ENCODE data around the gene APLF. TPM values are rescaled to one million over a fixed set of nuclear protein-coding genes. Genes with fewer than 3 reads are reported as not detected.

APLF gene
- total RNA-seq, 1 donor, result 10.5 TPM

DNA sequence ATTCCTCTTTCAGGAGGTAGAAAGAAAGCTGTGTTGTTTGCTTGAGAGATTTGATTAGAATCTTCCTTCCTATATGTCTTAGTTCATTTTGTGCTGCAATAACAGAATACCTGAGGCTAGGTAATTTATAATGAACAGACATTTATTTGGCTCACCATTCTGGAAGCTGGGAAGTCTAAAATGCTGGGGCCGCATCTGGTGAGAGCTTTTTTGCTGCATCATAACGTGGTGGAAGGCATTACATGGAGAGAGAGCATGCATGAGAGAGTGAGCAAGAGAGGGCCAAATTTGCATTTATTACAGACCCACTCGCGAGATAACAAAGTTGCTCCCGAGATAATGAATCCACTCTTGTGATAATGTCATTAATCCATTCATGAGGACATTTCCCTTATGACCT is 34.4 kb downstream of the APLF start:
- Histone ChIP-seq H3K4me2 (ENCODE audit: insufficient read depth, low read length) (no peak overlapping the region), H3K36me3 (ENCODE audit: insufficient read depth, low read length) (no peaks in the 10 kb centered on the region), H2AFZ (ENCODE audit: low read length) (no peak overlapping the region), H4K20me1 (ENCODE audit: insufficient read depth, low read length) (no peaks in the 10 kb centered on the region), H3K4me1 (ENCODE audit: insufficient read depth, low read length) (no peaks in the 10 kb centered on the region), H3K27ac (ENCODE audit: low read depth, low read length) (no peak overlapping the region), H3K79me2 (ENCODE audit: insufficient read depth, low read length) (no peaks in the 10 kb centered on the region), H3K4me3 (ENCODE audit: insufficient read depth, low read length) (no peak overlapping the region), H3K9me3 (ENCODE audit: low read depth, low read length) (no peaks in the 10 kb centered on the region), H3K27me3 (ENCODE audit: insufficient read depth, low read length) (no peaks in the 10 kb centered on the region)
- TF ChIP-seq, protein P1, sequence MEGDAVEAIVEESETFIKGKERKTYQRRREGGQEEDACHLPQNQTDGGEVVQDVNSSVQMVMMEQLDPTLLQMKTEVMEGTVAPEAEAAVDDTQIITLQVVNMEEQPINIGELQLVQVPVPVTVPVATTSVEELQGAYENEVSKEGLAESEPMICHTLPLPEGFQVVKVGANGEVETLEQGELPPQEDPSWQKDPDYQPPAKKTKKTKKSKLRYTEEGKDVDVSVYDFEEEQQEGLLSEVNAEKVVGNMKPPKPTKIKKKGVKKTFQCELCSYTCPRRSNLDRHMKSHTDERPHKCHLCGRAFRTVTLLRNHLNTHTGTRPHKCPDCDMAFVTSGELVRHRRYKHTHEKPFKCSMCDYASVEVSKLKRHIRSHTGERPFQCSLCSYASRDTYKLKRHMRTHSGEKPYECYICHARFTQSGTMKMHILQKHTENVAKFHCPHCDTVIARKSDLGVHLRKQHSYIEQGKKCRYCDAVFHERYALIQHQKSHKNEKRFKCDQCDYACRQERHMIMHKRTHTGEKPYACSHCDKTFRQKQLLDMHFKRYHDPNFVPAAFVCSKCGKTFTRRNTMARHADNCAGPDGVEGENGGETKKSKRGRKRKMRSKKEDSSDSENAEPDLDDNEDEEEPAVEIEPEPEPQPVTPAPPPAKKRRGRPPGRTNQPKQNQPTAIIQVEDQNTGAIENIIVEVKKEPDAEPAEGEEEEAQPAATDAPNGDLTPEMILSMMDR (IDR thresholded peaks at IDR 0.05; ENCODE audit: extremely low read depth, low read depth, low read length), result no peak
- DNase-seq (ENCODE audit: insufficient read length, low spot score, missing footprints), result no peak

DNA sequence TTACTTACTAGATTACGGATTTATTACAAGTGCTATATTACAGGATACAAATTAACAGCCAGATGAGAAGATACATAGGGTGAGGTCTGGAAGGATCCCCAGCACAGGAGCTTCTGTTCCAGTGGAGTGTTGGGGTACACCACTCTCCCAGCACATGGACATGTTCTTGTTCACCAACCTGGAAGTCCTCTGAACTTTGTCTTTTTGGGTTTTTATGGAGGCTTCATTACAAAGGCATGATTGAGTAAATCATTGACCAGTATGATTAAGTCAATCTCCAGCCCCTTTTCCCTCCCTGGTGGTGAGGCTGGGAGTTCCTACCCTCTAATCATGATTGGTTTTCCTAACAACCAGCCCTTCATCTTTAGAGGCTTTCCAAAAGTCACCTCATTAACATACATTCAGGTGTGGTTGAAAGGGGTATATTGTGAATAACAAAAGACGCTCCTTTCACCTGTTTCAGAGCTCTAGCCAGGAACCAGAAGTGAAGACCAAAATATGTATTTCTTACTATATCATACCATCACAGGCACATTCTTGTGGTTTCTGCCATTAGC is 38.3 kb downstream of the APLF start:
- no peaks in the 10 kb centered on the region for H4K20me1 ChIP-seq (ENCODE audit: insufficient read depth, low read length)
- TF ChIP-seq, protein P1 (IDR thresholded peaks at IDR 0.05; ENCODE audit: extremely low read depth, low read depth, low read length), result no peak
- H3K4me1 ChIP-seq (ENCODE audit: insufficient read depth, low read length), result no peaks in the 10 kb centered on the region
- no peak for DNase-seq (ENCODE audit: insufficient read length, low spot score, missing footprints)
- no peaks in the 10 kb centered on the region for H3K79me2 ChIP-seq (ENCODE audit: insufficient read depth, low read length)
- H3K27me3 ChIP-seq (ENCODE audit: insufficient read depth, low read length), result no peaks in the 10 kb centered on the region
- no peaks in the 10 kb centered on the region for H3K9me3 ChIP-seq (ENCODE audit: low read depth, low read length)
- H3K4me2 ChIP-seq (ENCODE audit: insufficient read depth, low read length), result no peak overlapping the region
- H2AFZ ChIP-seq (ENCODE audit: low read length), result no peak overlapping the region
- no peak overlapping the region for H3K27ac ChIP-seq (ENCODE audit: low read depth, low read length)
- no peak overlapping the region for H3K4me3 ChIP-seq (ENCODE audit: insufficient read depth, low read length)
- H3K36me3 ChIP-seq (ENCODE audit: insufficient read depth, low read length), result no peaks in the 10 kb centered on the region

DNA sequence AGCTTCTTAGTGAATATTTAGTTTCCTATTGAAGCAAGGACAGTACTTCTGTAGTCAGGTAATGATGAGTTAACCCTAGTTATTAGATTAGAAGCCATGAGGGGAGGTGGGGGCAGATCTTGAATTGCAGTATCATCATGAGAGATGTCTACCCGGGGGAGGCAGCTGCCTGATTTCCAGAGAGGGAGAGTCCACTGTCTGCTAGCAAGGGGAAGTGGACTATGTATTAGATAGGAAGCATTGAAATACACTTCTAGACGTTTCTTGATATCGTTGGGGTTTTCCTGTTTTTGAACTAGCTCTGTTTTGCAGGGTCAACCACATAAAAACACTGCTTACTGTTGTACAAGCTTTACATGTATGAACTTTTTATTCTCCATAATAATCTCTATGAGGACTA is 38.8 kb downstream of the APLF start:
- H3K27ac ChIP-seq (ENCODE audit: low read depth, low read length), result no peak overlapping the region
- H3K9me3 ChIP-seq (ENCODE audit: low read depth, low read length), result no peaks in the 10 kb centered on the region
- TF ChIP-seq, protein P1 (IDR thresholded peaks at IDR 0.05; ENCODE audit: extremely low read depth, low read depth, low read length), result no peak
- H4K20me1 ChIP-seq (ENCODE audit: insufficient read depth, low read length), result no peaks in the 10 kb centered on the region
- H3K4me3 ChIP-seq (ENCODE audit: insufficient read depth, low read length), result no peak overlapping the region
- no peak for DNase-seq (ENCODE audit: insufficient read length, low spot score, missing footprints)
- no peak overlapping the region for H3K4me2 ChIP-seq (ENCODE audit: insufficient read depth, low read length)
- H3K36me3 ChIP-seq (ENCODE audit: insufficient read depth, low read length), result no peaks in the 10 kb centered on the region
- H3K27me3 ChIP-seq (ENCODE audit: insufficient read depth, low read length), result no peaks in the 10 kb centered on the region
- no peaks in the 10 kb centered on the region for H3K4me1 ChIP-seq (ENCODE audit: insufficient read depth, low read length)
- H3K79me2 ChIP-seq (ENCODE audit: insufficient read depth, low read length), result no peaks in the 10 kb centered on the region
- H2AFZ ChIP-seq (ENCODE audit: low read length), result no peak overlapping the region

GRCh38 chr2:68512326-68512725 is 44.9 kb downstream of the APLF start:
- TF ChIP-seq, protein P1 (IDR thresholded peaks at IDR 0.05; ENCODE audit: extremely low read depth, low read depth, low read length), result no peak
- no peak for DNase-seq (ENCODE audit: insufficient read length, low spot score, missing footprints)
- no peak overlapping the region for H3K4me2 ChIP-seq (ENCODE audit: insufficient read depth, low read length)
- no peaks in the 10 kb centered on the region for H4K20me1 ChIP-seq (ENCODE audit: insufficient read depth, low read length)
- no peaks in the 10 kb centered on the region for H3K79me2 ChIP-seq (ENCODE audit: insufficient read depth, low read length)
- H2AFZ ChIP-seq (ENCODE audit: low read length), result no peak overlapping the region
- H3K36me3 ChIP-seq (ENCODE audit: insufficient read depth, low read length), result no peaks in the 10 kb centered on the region
- H3K27ac ChIP-seq (ENCODE audit: low read depth, low read length), result no peak overlapping the region
- no peaks in the 10 kb centered on the region for H3K4me1 ChIP-seq (ENCODE audit: insufficient read depth, low read length)
- no peaks in the 10 kb centered on the region for H3K27me3 ChIP-seq (ENCODE audit: insufficient read depth, low read length)
- H3K4me3 ChIP-seq (ENCODE audit: insufficient read depth, low read length), result no peak overlapping the region
- no peaks in the 10 kb centered on the region for H3K9me3 ChIP-seq (ENCODE audit: low read depth, low read length)
